HG03457 (cell line): ENCODE measurements around the gene FAF2.

Experiments used
- ATAC-seq: cut with Tn5 transposase; IDR thresholded peaks from one replicate; pipeline ENCODE4 v1.9.1; 2021; ENCODE audit warnings: moderate number of reproducible peaks; ENCODE audit not compliant: unreplicated experiment

The FAF2 gene

GRCh38 chr5:176529741-176530141 lies 81.6 kb downstream of the FAF2 start:
- ATAC-seq = no peak

- ATAC-seq = no peak
Observed at GRCh38 chr5:176530393-176530982, 82.3 kb downstream of the FAF2 start.

GRCh38 chr5:176530983-176531901 lies 83.1 kb downstream of the FAF2 start:
- no peak for ATAC-seq

GRCh38 chr5:176531902-176532493 lies 83.8 kb downstream of the FAF2 start:
- ATAC-seq = no peak

GRCh38 chr5:176532795-176533194 lies 84.6 kb downstream of the FAF2 start:
- no peak for ATAC-seq

- no peak for ATAC-seq
Observed at GRCh38 chr5:176533390-176533789, 85.2 kb downstream of the FAF2 start.

GRCh38 chr5:176533894-176534611 lies 85.9 kb downstream of the FAF2 start:
- no peak for ATAC-seq

- no peak for ATAC-seq
Observed at GRCh38 chr5:176534640-176535039, 86.5 kb downstream of the FAF2 start.

- ATAC-seq = no peak
Observed at GRCh38 chr5:176535101-176535663, 87.0 kb downstream of the FAF2 start.

GRCh38 chr5:176535664-176536131 lies 87.5 kb downstream of the FAF2 start:
- ATAC-seq = no peak

- ATAC-seq = no peak
Observed at GRCh38 chr5:176536132-176536901, 88.1 kb downstream of the FAF2 start.

GRCh38 chr5:176536902-176537553 lies 88.8 kb downstream of the FAF2 start, which contains the start of gene RNF44:
TSS of gene RNF44 (minus strand) at chr5:176537402. CDS start at chr5:176532472, 4,930 bp downstream.
- peak; percentile 43 for ATAC-seq

GRCh38 chr5:176537554-176538229 lies 89.5 kb downstream of the FAF2 start:
- peak; percentile 56 for ATAC-seq

GRCh38 chr5:176538230-176538988 lies 90.2 kb downstream of the FAF2 start:
- ATAC-seq = no peak

- no peak for ATAC-seq
Observed at GRCh38 chr5:176538989-176539384, 90.8 kb downstream of the FAF2 start.

GRCh38 chr5:176540476-176540899 lies 92.3 kb downstream of the FAF2 start:
- ATAC-seq = no peak

GRCh38 chr5:176540956-176541337 lies 92.8 kb downstream of the FAF2 start:
- no peak for ATAC-seq
